ENCODE measurements around the gene LRRC43.

- no peak for TF ChIP-seq CTCF (IDR thresholded peaks at IDR 0.05)
- TF ChIP-seq POLR2A (IDR thresholded peaks at IDR 0.05): no peak
These were observed 19.1 kb downstream of the LRRC43 start for GRCh38 chr12:122202017-122202416.
